Activated CD4-positive, alpha-beta T cell treated with anti-CD3 and anti-CD28 coated beads, Interleukin-2, amount 10 ng/mL, durations not matched to agents 7 days and 5 days (primary cell): ENCODE data around the gene PRTN3. TPM values are rescaled to one million over a fixed set of nuclear protein-coding genes. Genes with fewer than 3 reads are reported as not detected.
A peak's percentile ranks its signal among the peaks of the same experiment; 100 is the strongest.

Source experiments
- CTCF ChIA-PET: fragments of 350-600 bp; sonication (Branson Sonifier 250); formaldehyde crosslinking; loops from one replicate; lab custom pipeline; 2021; ENCODE audit warnings: antibody characterized with exemption; lab: Charles Lee
- POLR2A ChIA-PET: fragments of 350-600 bp; sonication (Branson Sonifier 250); formaldehyde crosslinking; loops from one replicate; lab custom pipeline; 2021; ENCODE audit warnings: antibody characterized with exemption; lab: Charles Lee
- DNase-seq: peaks from one replicate; pipeline ENCODE4 v3.0.0-alpha.2; 2020
- H3K27ac Mint-ChIP-seq: one replicate; pipeline ENCODE4 v1.8.0; 2021; ENCODE audit warnings: mild to moderate bottlenecking, moderate library complexity, mixed read lengths
- H3K27me3 Mint-ChIP-seq: one replicate; pipeline ENCODE4 v1.8.0; 2021; ENCODE audit warnings: mixed read lengths
- H3K36me3 Mint-ChIP-seq: one replicate; pipeline ENCODE4 v1.8.0; 2021; ENCODE audit warnings: low read depth, mixed read lengths
- H3K4me1 Mint-ChIP-seq: one replicate; pipeline ENCODE4 v1.8.0; 2021; ENCODE audit warnings: mixed read lengths
- H3K4me3 Mint-ChIP-seq: one replicate; pipeline ENCODE4 v1.8.0; 2021; ENCODE audit warnings: mild to moderate bottlenecking, moderate library complexity, mixed read lengths
- H3K9me3 Mint-ChIP-seq: one replicate; pipeline ENCODE4 v1.8.0; 2021; ENCODE audit warnings: mixed read lengths
- total RNA-seq, 2 experiments: library from RNA; stranded (reverse); gene quantifications; one replicate each; pipeline ENCODE4 v1.2.3, GENCODE V29; 2021

PRTN3 gene
- total RNA-seq, 2 experiments from 2014 or later: not detected

- peaks cover 21% of the 10 kb centered on the region for H3K4me1 Mint-ChIP-seq
- H3K36me3 Mint-ChIP-seq: no peaks in the 10 kb centered on the region
- H3K27me3 Mint-ChIP-seq: peaks cover 14% of the 10 kb centered on the region
- no peaks in the 10 kb centered on the region for H3K9me3 Mint-ChIP-seq
- ChIA-PET POLR2A (no interaction called here), CTCF (interaction anchor here (1.6 to 2.9 kb wide), 6 partner anchors 10 to 76 kb away, joined by 6 to 34 read pairs (median 10); partner anchors contain the start of genes MED16 and RNU6-9)
- no peak overlapping the region for H3K4me3 Mint-ChIP-seq
- no peak overlapping the region for H3K27ac Mint-ChIP-seq
- DNase-seq: peak; percentile 69
These were observed 21.2 kb downstream of the PRTN3 start for GRCh38 chr19:861756-862580.

GRCh38 chr19:862581-863314 is 21.9 kb downstream of the PRTN3 start:
- ChIA-PET POLR2A (interaction anchor here (0.6 kb wide), 1 partner anchor 136 kb away, joined by 3 read pairs; no protein-coding TSS in a partner anchor), CTCF (interaction anchor here (0.6 to 2.9 kb wide), 13 partner anchors 9 to 406 kb away, joined by 3 to 34 read pairs (median 7); partner anchors contain the start of genes CIRBP, MED16, PRTN3 and RNU6-9)
- Mint-ChIP-seq H3K4me3 (peak overlapping the region; percentile 61), H3K9me3 (no peaks in the 10 kb centered on the region), H3K4me1 (peaks cover 17% of the 10 kb centered on the region), H3K27me3 (peaks cover 12% of the 10 kb centered on the region), H3K36me3 (peaks cover 3% of the 10 kb centered on the region), H3K27ac (peak overlapping the region; percentile 87)
- peak; percentile 83 for DNase-seq

- H3K4me1 Mint-ChIP-seq: peaks cover 16% of the 10 kb centered on the region
- H3K9me3 Mint-ChIP-seq: no peaks in the 10 kb centered on the region
- H3K27ac Mint-ChIP-seq: peak overlapping the region; percentile 87
- peaks cover 11% of the 10 kb centered on the region for H3K27me3 Mint-ChIP-seq
- ChIA-PET CTCF (interaction anchor here (0.6 to 2.9 kb wide), 27 partner anchors 9 to 406 kb away, joined by 3 to 34 read pairs (median 4); partner anchors contain the start of genes CIRBP, KISS1R, MED16 and PRTN3), POLR2A (interaction anchor here (0.6 kb wide), 2 partner anchors 136 to 742 kb away, joined by 3 to 7 read pairs; no protein-coding TSS in a partner anchor)
- DNase-seq: no peak
- H3K36me3 Mint-ChIP-seq: peaks cover 3% of the 10 kb centered on the region
- peak overlapping the region; percentile 61 for H3K4me3 Mint-ChIP-seq
These were observed 22.5 kb downstream of the PRTN3 start for GRCh38 chr19:863315-863620.

- no peak overlapping the region for H3K4me3 Mint-ChIP-seq
- no peak overlapping the region for H3K27ac Mint-ChIP-seq
- POLR2A ChIA-PET: no interaction called here
- H3K27me3 Mint-ChIP-seq: no peaks in the 10 kb centered on the region
- DNase-seq: no peak
- H3K36me3 Mint-ChIP-seq: peaks cover 16% of the 10 kb centered on the region
- H3K4me1 Mint-ChIP-seq: peaks cover 17% of the 10 kb centered on the region
- CTCF ChIA-PET: no interaction called here
- no peaks in the 10 kb centered on the region for H3K9me3 Mint-ChIP-seq
These were observed 26.0 kb downstream of the PRTN3 start for GRCh38 chr19:866769-867300.

- Mint-ChIP-seq H3K36me3 (peaks cover 16% of the 10 kb centered on the region), H3K27me3 (no peaks in the 10 kb centered on the region), H3K27ac (no peak overlapping the region), H3K9me3 (no peaks in the 10 kb centered on the region), H3K4me1 (peaks cover 22% of the 10 kb centered on the region), H3K4me3 (no peak overlapping the region)
- no peak for DNase-seq
- POLR2A ChIA-PET: no interaction called here
- CTCF ChIA-PET: no interaction called here
These were observed 26.5 kb downstream of the PRTN3 start for GRCh38 chr19:867301-867793.

GRCh38 chr19:867855-868457 is 27.2 kb downstream of the PRTN3 start:
- no peak overlapping the region for H3K4me3 Mint-ChIP-seq
- no peaks in the 10 kb centered on the region for H3K27me3 Mint-ChIP-seq
- peaks cover 19% of the 10 kb centered on the region for H3K36me3 Mint-ChIP-seq
- H3K4me1 Mint-ChIP-seq: peaks cover 21% of the 10 kb centered on the region
- no peak overlapping the region for H3K27ac Mint-ChIP-seq
- H3K9me3 Mint-ChIP-seq: no peaks in the 10 kb centered on the region
- ChIA-PET CTCF (no interaction called here), POLR2A (no interaction called here)
- DNase-seq: no peak

- CTCF ChIA-PET: no interaction called here
- POLR2A ChIA-PET: no interaction called here
- H3K9me3 Mint-ChIP-seq: no peaks in the 10 kb centered on the region
- no peak overlapping the region for H3K4me3 Mint-ChIP-seq
- H3K4me1 Mint-ChIP-seq: peaks cover 16% of the 10 kb centered on the region
- peaks cover 19% of the 10 kb centered on the region for H3K36me3 Mint-ChIP-seq
- DNase-seq: no peak
- H3K27ac Mint-ChIP-seq: no peak overlapping the region
- H3K27me3 Mint-ChIP-seq: no peaks in the 10 kb centered on the region
These were observed 27.9 kb downstream of the PRTN3 start for GRCh38 chr19:868458-869244.

GRCh38 chr19:869245-870177 is 28.7 kb downstream of the PRTN3 start:
- no peaks in the 10 kb centered on the region for H3K27me3 Mint-ChIP-seq
- H3K4me3 Mint-ChIP-seq: no peak overlapping the region
- H3K36me3 Mint-ChIP-seq: peaks cover 22% of the 10 kb centered on the region
- no peak for DNase-seq
- peak overlapping the region; percentile 64 for H3K27ac Mint-ChIP-seq
- no peaks in the 10 kb centered on the region for H3K9me3 Mint-ChIP-seq
- H3K4me1 Mint-ChIP-seq: peaks cover 13% of the 10 kb centered on the region
- CTCF ChIA-PET: no interaction called here
- POLR2A ChIA-PET: no interaction called here

GRCh38 chr19:870314-870713 is 29.5 kb downstream of the PRTN3 start:
- H3K9me3 Mint-ChIP-seq: no peaks in the 10 kb centered on the region
- H3K27ac Mint-ChIP-seq: peak overlapping the region; percentile 78
- ChIA-PET POLR2A (no interaction called here), CTCF (no interaction called here)
- DNase-seq: no peak
- H3K27me3 Mint-ChIP-seq: no peaks in the 10 kb centered on the region
- H3K4me3 Mint-ChIP-seq: no peak overlapping the region
- H3K4me1 Mint-ChIP-seq: peaks cover 13% of the 10 kb centered on the region
- H3K36me3 Mint-ChIP-seq: peaks cover 22% of the 10 kb centered on the region

- ChIA-PET CTCF (interaction anchor here (2.3 kb wide), 1 partner anchor 8 kb away, joined by 8 read pairs; no protein-coding TSS in a partner anchor), POLR2A (no interaction called here)
- DNase-seq: no peak
- H3K4me1 Mint-ChIP-seq: peaks cover 13% of the 10 kb centered on the region
- H3K4me3 Mint-ChIP-seq: no peak overlapping the region
- H3K36me3 Mint-ChIP-seq: peaks cover 22% of the 10 kb centered on the region
- no peaks in the 10 kb centered on the region for H3K9me3 Mint-ChIP-seq
- no peaks in the 10 kb centered on the region for H3K27me3 Mint-ChIP-seq
- H3K27ac Mint-ChIP-seq: no peak overlapping the region
These were observed 30.2 kb downstream of the PRTN3 start for GRCh38 chr19:870963-871401.
